CD4-positive, alpha-beta T cell treated with Interleukin-6 for 4 hours (primary cell): ENCODE results near the gene TNFSF11.

ENCODE experiments used
- DNase-seq: peaks from one replicate; pipeline ENCODE4 v3.0.0-alpha.2; 2020; ENCODE audit warnings: mixed read lengths

TNFSF11 gene

GRCh38 chr13:42612021-42612765 is 38.2 kb downstream of the TNFSF11 start:
- no peak for DNase-seq

GRCh38 chr13:42614436-42615035 is 40.6 kb downstream of the TNFSF11 start:
- no peak for DNase-seq

- DNase-seq: no peak
These were observed 41.7 kb downstream of the TNFSF11 start for GRCh38 chr13:42615691-42616090.

- no peak for DNase-seq
These were observed 43.3 kb downstream of the TNFSF11 start for GRCh38 chr13:42617221-42617620.

GRCh38 chr13:42623916-42624315 is 50.0 kb downstream of the TNFSF11 start:
- DNase-seq: no peak

- no peak for DNase-seq
These were observed 51.7 kb downstream of the TNFSF11 start for GRCh38 chr13:42625611-42626010.

GRCh38 chr13:42626176-42626860 is 52.4 kb downstream of the TNFSF11 start:
- DNase-seq: no peak

GRCh38 chr13:42628666-42629065 is 54.7 kb downstream of the TNFSF11 start:
- no peak for DNase-seq

GRCh38 chr13:42631181-42631580 is 57.2 kb downstream of the TNFSF11 start:
- no peak for DNase-seq

GRCh38 chr13:42633495-42633894 is 59.5 kb downstream of the TNFSF11 start:
- no peak for DNase-seq

- DNase-seq: no peak
These were observed 64.1 kb downstream of the TNFSF11 start for GRCh38 chr13:42638101-42638500.

GRCh38 chr13:42638886-42639285 is 64.9 kb downstream of the TNFSF11 start:
- no peak for DNase-seq

- DNase-seq: no peak
These were observed 69.1 kb downstream of the TNFSF11 start for GRCh38 chr13:42643076-42643475.

GRCh38 chr13:42644841-42645240 is 70.9 kb downstream of the TNFSF11 start:
- no peak for DNase-seq

- DNase-seq: no peak
These were observed 71.8 kb downstream of the TNFSF11 start for GRCh38 chr13:42645717-42646116.

- DNase-seq: no peak
These were observed 75.2 kb downstream of the TNFSF11 start for GRCh38 chr13:42649141-42649540.

GRCh38 chr13:42649831-42650230 is 75.9 kb downstream of the TNFSF11 start:
- no peak for DNase-seq

GRCh38 chr13:42650506-42650905 is 76.6 kb downstream of the TNFSF11 start:
- DNase-seq: no peak

GRCh38 chr13:42651936-42652641 is 78.1 kb downstream of the TNFSF11 start:
- DNase-seq: no peak

GRCh38 chr13:42652642-42653415 is 78.9 kb downstream of the TNFSF11 start:
- DNase-seq: no peak

- no peak for DNase-seq
These were observed 79.7 kb downstream of the TNFSF11 start for GRCh38 chr13:42653679-42654078.

- no peak for DNase-seq
These were observed 80.3 kb downstream of the TNFSF11 start for GRCh38 chr13:42654212-42654611.

GRCh38 chr13:42654722-42655121 is 80.8 kb downstream of the TNFSF11 start:
- DNase-seq: no peak
